GM18517 (cell line): ENCODE measurements around the gene NWD2.
"Not testable (repeated sequence)": the region's sequence is repeated elsewhere in the genome, so short reads cannot be mapped to it uniquely, and the experiment has no call there.

Source experiments
- ATAC-seq: cut with Tn5 transposase; IDR thresholded peaks from one replicate; pipeline ENCODE4 v1.9.1; 2021; ENCODE audit warnings: mild to moderate bottlenecking, moderate library complexity; ENCODE audit not compliant: unreplicated experiment

The NWD2 gene

DNA sequence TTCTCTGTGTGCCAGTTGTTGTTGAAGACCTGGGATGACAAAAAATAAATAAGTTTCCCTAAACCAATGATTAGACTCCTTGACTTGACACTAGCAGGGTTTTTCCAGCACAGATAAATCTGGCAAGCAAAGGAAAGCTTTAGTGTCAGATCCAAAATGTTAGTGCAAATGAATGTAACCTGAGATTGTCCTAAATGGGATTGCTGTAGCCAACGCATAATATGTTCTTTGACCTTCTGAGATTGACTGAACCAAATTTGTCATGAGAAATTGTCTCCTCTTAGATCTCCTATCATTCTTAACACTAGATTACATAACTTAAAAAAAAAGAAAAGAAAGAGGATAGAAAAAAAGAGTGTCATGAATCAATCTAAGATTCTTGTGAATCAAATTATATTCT, 245.2 kb downstream of the NWD2 start:
- no peak for ATAC-seq

DNA sequence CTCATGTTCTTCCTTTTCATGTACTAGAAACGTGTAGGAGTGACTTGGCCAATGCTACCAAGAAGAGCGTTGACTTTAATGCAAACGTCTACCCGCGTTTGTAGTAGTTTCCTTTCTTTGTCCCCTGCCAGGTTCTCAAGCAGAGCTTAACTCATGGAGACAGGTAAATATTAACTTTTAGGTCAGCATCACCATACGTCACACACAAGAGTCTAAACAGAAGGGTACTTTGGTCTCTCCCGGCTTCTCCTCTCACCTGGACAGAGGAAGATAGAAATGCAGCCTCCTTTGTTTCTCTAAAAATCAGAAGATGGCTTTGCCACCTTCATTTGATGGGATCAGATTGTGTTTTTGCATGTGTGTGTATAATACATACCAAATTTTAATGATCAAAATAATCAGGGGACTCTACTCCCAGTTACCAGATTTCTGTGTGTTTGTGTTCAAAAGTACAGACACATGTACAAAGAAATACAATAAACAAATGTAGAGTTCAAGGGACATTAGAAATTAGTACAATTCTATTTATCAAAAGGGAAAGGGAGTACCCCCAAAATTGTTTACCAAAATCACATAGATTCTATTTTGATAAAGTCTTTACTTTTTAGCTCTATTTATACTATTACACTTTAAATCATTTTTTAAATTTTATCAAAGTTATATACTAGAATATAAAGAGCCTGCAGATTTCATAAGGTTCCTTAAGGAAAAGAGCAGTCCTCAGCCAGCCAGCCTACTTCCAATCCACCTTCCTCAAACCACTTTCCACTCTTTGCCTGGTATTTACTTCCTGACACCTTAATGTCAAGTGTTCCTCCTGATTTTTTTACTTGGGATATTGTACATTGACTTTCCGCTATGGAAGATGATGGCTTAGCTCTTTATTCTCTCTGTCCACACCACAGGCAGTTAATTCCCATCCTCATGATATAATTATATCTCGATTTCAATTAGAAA, 246.1 kb downstream of the NWD2 start:
- no peak for ATAC-seq

DNA sequence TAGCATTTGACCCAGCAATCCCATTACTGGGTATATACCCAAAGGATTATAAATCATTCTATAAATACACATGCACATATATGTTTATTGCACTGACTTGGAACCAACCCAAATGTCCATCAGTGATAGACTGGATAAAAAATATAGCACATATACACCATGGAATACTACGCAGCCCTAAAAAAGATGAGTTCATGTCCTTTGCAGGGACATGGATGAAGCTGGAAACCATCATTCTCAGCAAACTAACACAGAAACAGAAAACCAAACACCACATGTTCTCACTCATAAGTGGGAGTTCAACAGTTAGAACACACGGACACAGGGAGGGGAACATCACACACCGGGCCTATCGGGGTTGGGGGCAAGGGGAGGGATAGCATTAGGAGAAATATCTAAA, 250.8 kb downstream of the NWD2 start:
- not testable (repeated sequence) for ATAC-seq
